GM12801 (cell line): ENCODE results near the gene TIMD4.

Experiments used
- TF ChIP-seq, protein P1 (sequence below): IDR thresholded peaks from one replicate; pipeline ENCODE4 v1.5.1; 2011; ENCODE audit warnings: control low read depth; ENCODE audit not compliant: insufficient read length; ENCODE audit errors: extremely low read depth

Gene TIMD4

DNA sequence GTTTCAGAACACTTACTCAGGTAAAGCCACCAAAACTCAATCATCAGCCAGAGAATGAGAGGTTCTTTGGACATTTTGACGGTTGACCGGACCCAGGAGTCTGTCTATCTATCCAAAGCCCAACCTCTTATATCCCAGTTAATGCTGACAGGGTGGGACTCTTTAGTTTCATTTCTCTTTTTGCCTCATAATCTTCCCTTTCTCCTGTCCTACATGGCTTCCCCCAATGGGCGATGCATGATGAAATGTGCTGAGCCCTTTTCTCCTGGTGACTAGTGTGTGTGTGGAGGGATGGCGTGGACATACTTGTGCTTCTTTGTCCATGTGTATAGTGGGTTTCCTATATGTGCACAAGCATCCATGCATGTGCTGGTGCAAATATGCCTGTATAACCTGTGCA lies at the start of gene TIMD4:
TSS of gene TIMD4 (minus strand) at position 102 of the 400 bp plus-strand sequence. CDS start at position 74, 28 bp downstream.
- TF ChIP-seq, protein P1, sequence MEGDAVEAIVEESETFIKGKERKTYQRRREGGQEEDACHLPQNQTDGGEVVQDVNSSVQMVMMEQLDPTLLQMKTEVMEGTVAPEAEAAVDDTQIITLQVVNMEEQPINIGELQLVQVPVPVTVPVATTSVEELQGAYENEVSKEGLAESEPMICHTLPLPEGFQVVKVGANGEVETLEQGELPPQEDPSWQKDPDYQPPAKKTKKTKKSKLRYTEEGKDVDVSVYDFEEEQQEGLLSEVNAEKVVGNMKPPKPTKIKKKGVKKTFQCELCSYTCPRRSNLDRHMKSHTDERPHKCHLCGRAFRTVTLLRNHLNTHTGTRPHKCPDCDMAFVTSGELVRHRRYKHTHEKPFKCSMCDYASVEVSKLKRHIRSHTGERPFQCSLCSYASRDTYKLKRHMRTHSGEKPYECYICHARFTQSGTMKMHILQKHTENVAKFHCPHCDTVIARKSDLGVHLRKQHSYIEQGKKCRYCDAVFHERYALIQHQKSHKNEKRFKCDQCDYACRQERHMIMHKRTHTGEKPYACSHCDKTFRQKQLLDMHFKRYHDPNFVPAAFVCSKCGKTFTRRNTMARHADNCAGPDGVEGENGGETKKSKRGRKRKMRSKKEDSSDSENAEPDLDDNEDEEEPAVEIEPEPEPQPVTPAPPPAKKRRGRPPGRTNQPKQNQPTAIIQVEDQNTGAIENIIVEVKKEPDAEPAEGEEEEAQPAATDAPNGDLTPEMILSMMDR, result no peak

DNA sequence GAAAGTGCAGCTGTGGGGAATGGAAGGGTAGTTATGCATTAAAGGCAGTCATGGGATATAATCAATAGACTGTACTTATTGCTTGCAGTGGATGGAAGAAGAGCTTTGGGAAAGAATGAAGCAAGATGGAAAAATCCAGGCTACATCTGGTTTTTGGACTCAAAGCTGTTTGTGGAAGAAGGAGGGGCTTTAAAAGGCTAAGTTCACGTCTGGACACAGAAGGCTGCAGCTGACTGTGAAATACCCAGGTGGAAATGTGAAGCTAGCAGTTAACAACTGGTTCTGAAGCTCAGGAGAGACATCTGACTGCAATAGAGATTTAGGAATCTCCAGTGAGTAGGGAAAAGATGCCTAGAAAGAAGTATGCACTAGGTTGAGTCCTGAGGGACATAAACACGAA lies 43.2 kb upstream of the TIMD4 start:
- TF ChIP-seq, protein P1, result no peak

DNA sequence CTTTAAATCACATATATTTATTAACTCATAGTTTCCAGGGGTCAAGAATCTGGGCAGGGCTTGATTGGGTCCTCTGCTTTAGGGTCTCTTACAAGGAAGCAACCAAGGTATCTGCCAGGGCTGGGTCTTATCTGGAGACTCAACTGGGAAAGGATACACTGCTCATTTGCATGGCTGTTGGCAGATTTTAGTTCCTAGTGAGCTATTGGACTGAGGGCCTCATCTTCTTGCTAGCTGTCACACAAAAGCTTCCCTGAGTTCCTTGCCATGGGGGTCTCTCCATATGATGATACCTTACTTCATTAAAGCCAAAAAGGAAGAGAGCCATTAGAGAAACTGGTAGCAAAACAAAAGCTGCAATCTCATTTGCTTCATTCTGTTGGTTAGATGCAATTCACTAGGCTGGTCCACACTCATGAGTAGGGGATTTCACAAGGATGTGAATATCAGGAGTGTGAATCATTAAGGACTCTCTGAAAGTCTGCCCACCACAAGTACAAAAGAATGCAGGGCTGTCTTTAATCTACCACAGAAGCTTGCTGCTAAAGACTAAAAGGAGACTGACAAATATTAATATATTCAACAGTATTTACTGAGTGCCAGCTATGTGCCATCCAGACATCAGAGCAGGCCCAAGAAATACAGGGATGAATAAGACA lies 42.0 kb upstream of the TIMD4 start:
- TF ChIP-seq, protein P1, result no peak

DNA sequence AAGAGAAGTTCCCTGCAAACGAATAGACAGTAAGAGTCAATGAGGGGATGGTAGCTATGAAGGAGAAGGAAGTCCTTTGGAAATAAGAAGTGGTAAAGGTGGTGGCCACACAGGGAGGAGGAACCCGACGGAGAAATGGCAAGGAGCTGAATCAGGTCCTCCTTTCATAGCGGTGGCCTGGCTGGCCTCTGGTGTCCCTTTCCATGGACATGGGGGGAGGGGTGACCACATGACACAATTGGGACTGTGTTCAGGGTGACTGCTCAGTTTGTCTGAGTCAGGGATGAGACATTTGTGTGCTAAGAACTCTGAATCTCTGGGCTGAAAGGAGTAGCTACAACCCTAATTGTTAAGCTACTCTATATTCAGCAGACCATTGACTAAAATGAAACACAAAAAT lies 28.7 kb upstream of the TIMD4 start:
- TF ChIP-seq, protein P1, result no peak

DNA sequence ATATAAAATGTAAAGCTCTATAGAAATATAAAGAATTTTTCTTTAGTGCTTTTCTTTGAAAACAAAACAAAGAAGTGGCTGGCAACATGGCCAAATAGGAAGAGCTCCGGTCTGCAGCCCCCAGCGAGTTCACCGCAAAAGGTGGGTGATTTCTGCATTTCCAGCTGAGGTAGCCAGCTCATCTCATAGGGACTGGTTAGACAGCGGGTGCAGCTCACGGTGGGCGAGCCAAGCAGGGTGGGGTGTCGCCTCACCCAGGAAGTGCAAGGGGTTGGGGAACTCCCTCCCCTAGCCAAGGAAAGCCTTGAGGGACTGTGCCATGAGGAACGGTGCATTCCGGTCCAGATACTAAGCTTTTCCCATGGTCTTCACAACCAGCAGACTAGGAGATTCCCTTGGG lies 21.0 kb upstream of the TIMD4 start:
- TF ChIP-seq, protein P1, result no peak

DNA sequence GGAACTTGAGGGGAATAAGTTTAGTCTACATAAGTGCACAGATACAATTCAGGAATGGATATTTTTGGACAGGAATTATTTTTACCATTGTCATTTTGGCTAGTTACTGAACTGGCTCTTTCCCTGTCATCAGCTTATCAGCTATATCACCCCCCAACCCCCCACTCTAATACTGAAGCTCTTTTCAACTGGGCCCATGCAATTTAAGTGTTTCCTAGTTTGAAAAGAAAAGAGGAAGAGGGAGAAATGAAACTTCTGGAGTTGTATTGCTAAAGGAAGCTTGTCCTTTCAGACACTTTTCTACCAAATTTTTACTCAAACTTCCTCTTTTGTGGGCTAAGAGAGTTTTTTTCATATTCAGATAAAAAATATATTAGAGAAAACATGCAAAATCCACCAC lies 18.5 kb upstream of the TIMD4 start:
- TF ChIP-seq, protein P1, result no peak

DNA sequence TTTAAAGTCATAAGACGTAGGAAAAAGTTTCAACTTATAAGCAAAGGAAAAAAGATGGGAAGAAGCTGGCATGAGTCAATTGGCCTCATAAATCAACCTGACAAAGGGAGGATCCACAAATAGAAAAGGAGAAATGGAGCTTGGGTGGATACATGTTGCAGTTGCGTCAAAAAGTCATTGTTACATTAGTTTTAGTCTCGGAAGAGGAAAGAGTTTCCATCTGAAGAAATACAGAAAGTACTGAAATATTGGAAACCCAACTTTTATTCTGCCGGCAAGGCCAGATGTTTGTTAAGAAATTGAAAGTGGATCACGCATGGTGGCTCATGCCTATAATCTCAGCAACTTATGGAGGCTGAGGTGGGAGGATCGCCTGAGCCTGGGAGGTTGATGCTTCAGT lies 11.3 kb upstream of the TIMD4 start:
- TF ChIP-seq, protein P1, result no peak
